Measurements from ENCODE around the gene ADAT1.

DNA sequence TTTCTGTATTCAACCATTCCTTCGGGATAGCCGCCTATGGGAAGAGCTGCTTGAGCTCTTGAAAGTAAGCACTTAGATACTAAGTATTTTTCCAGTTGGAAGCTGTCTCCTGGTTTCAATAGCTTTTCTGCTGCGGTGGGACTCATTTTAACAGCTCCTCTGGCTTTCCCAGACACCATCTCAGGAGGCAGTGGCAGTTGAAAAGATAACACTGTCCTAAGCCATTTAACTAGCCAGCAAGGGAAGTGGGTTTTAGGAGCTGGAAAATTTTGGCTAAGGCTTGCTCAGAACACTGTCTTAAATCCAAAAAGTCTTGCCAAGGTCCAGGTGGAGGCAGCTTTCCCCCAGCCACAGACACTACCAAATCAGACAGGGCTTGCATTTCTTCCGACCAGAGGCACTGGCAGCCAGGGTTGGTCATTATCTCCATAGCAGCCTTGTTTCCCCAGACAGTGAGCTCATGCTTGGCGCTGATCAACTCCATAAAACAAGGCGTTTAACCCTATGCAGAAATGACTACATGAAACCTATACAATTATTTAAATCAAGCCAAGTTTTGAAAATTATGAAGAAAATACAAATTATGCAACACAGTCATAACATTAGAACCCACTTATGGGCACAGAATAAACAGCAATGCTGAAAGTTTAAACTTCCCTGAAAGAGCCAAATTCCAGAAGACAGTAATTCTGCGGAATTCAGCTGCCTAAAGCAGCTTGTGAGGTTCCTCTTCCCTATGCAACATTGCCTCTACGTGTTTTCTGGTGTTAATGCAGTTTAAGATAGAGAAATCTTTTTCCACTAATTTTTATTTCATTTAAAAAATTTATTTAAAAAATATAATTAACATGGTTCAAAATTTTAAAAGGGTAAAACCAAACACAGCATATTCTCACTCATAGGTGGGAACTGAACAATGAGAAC, 31.9 kb downstream of the ADAT1 start:
- TF ChIP-seq, protein P1, sequence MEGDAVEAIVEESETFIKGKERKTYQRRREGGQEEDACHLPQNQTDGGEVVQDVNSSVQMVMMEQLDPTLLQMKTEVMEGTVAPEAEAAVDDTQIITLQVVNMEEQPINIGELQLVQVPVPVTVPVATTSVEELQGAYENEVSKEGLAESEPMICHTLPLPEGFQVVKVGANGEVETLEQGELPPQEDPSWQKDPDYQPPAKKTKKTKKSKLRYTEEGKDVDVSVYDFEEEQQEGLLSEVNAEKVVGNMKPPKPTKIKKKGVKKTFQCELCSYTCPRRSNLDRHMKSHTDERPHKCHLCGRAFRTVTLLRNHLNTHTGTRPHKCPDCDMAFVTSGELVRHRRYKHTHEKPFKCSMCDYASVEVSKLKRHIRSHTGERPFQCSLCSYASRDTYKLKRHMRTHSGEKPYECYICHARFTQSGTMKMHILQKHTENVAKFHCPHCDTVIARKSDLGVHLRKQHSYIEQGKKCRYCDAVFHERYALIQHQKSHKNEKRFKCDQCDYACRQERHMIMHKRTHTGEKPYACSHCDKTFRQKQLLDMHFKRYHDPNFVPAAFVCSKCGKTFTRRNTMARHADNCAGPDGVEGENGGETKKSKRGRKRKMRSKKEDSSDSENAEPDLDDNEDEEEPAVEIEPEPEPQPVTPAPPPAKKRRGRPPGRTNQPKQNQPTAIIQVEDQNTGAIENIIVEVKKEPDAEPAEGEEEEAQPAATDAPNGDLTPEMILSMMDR (IDR thresholded peaks at IDR 0.05; ENCODE audit: control extremely low read depth in 1 of 3, insufficient read depth in 1 of 3, low read depth in 1 of 3, low read length in 3 of 3): no peak
- TF ChIP-seq HDAC6 (IDR thresholded peaks at IDR 0.05; ENCODE audit: low read depth, low read length) (no peak), EP300 (IDR thresholded peaks at IDR 0.05; ENCODE audit: borderline replicate concordance in 1 of 2, low read depth in 2 of 2, low read length in 2 of 2) (no peak), TEAD4 (IDR thresholded peaks at IDR 0.05; ENCODE audit: low read depth, low read length) (no peak), POLR2A (IDR thresholded peaks at IDR 0.05; ENCODE audit: control extremely low read depth in 1 of 2, low read depth in 2 of 2, low read length in 2 of 2) (no peak), RAD21 (IDR thresholded peaks at IDR 0.05 in 1 of 2, conservative IDR thresholded peaks at IDR 0.05 in 1 of 2; ENCODE audit: low read depth in 2 of 2, low read length in 2 of 2) (peak; percentile 32 to 52; a peak in 2 of 4 replicates), RBBP5 (IDR thresholded peaks at IDR 0.05; ENCODE audit: borderline replicate concordance, low read depth, low read length) (no peak), JUN (IDR thresholded peaks at IDR 0.05; ENCODE audit: low read depth, low read length) (no peak), NANOG (IDR thresholded peaks at IDR 0.05; ENCODE audit: insufficient read depth, low read depth, low read length, poor library complexity, severe bottlenecking) (no peak), POLR2AphosphoS5 (IDR thresholded peaks at IDR 0.05; ENCODE audit: low read depth, low read length) (no peak), RXRA (IDR thresholded peaks at IDR 0.05; ENCODE audit: insufficient read depth, low read depth, low read length) (no peak), MAFK (IDR thresholded peaks at IDR 0.05; ENCODE audit: low read depth, low read length) (no peak)
- TF ChIP-seq, protein P2, sequence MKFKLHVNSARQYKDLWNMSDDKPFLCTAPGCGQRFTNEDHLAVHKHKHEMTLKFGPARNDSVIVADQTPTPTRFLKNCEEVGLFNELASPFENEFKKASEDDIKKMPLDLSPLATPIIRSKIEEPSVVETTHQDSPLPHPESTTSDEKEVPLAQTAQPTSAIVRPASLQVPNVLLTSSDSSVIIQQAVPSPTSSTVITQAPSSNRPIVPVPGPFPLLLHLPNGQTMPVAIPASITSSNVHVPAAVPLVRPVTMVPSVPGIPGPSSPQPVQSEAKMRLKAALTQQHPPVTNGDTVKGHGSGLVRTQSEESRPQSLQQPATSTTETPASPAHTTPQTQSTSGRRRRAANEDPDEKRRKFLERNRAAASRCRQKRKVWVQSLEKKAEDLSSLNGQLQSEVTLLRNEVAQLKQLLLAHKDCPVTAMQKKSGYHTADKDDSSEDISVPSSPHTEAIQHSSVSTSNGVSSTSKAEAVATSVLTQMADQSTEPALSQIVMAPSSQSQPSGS (IDR thresholded peaks at IDR 0.05; ENCODE audit: low read length): no peak
- TF ChIP-seq, protein P3, sequence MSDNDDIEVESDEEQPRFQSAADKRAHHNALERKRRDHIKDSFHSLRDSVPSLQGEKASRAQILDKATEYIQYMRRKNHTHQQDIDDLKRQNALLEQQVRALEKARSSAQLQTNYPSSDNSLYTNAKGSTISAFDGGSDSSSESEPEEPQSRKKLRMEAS (IDR thresholded peaks at IDR 0.05): no peak

Data from H1 (cell line).